Subcutaneous abdominal adipose tissue (tissue), 5 donors: ENCODE measurements around the gene MADCAM1.
A peak's percentile ranks its signal among the peaks of the same experiment; 100 is the strongest.
"Not testable (repeated sequence)": the region's sequence is repeated elsewhere in the genome, so short reads cannot be mapped to it uniquely, and the experiment has no call there.

Experiments
- H3K27ac ChIP-seq: one replicate; pipeline ENCODE4 v1.7.0; 2013; ENCODE audit warnings: low read depth, mild to moderate bottlenecking, inconsistent platforms, low read length, moderate library complexity
- H3K27me3 ChIP-seq, 5 donors: one replicate each; pipeline ENCODE4 v1.7.0; 2013; ENCODE audit warnings: low read length in 5 of 5, inconsistent platforms in 1 of 5; ENCODE audit not compliant: control insufficient read depth in 5 of 5, insufficient read depth in 4 of 5
- H3K36me3 ChIP-seq, 5 donors: one replicate each; pipeline ENCODE4 v1.7.0; 2013; ENCODE audit warnings: low read length in 5 of 5; ENCODE audit not compliant: control insufficient read depth in 5 of 5, insufficient read depth in 5 of 5
- H3K4me1 ChIP-seq, 5 donors: one replicate each; pipeline ENCODE4 v1.7.0; 2013; ENCODE audit warnings: low read length in 5 of 5, mild to moderate bottlenecking in 3 of 5, moderate library complexity in 1 of 5; ENCODE audit not compliant: control insufficient read depth in 5 of 5, insufficient read depth in 5 of 5
- H3K4me3 ChIP-seq, 5 donors: one replicate each; pipeline ENCODE4 v1.7.0; 2013; ENCODE audit warnings: low read length in 5 of 5, low read depth in 1 of 5
- H3K9ac ChIP-seq, 5 donors: one replicate each; pipeline ENCODE4 v1.7.0; 2013; ENCODE audit warnings: low read length in 5 of 5, mild to moderate bottlenecking in 4 of 5, moderate library complexity in 3 of 5
- H3K9me3 ChIP-seq, 5 donors: one replicate each; pipeline ENCODE4 v1.7.0; 2013; ENCODE audit warnings: low read length in 5 of 5; ENCODE audit not compliant: control insufficient read depth in 5 of 5
- donor health status: healthy.
- donor health status: healthy.
- donor health status: healthy.
- donor health status: healthy.
- donor health status: healthy.

MADCAM1 gene

GRCh38 chr19:478236-478903, 17.9 kb upstream of the MADCAM1 start:
- Histone ChIP-seq H3K9me3 (peaks cover 0 to 12% (median 0%) of the 10 kb centered on the region in 5 donors), H3K27me3 (peaks cover 0 to 7% (median 4%) of the 10 kb centered on the region in 5 donors), H3K4me1 (peaks cover 0 to 15% (median 5%) of the 10 kb centered on the region in 5 donors), H3K27ac (no peak overlapping the region), H3K9ac (no peak overlapping the region), H3K4me3 (no peak overlapping the region), H3K36me3 (no peaks in the 10 kb centered on the region)

GRCh38 chr19:478976-479375, 17.3 kb upstream of the MADCAM1 start:
- no peaks in the 10 kb centered on the region for H3K36me3 ChIP-seq
- peaks cover 0 to 15% (median 5%) of the 10 kb centered on the region in 5 donors for H3K4me1 ChIP-seq
- no peak overlapping the region for H3K4me3 ChIP-seq
- H3K27ac ChIP-seq = no peak overlapping the region
- peaks cover 0 to 7% (median 4%) of the 10 kb centered on the region in 5 donors for H3K27me3 ChIP-seq
- no peak overlapping the region for H3K9ac ChIP-seq
- H3K9me3 ChIP-seq = peaks cover 0 to 12% (median 0%) of the 10 kb centered on the region in 5 donors

DNA sequence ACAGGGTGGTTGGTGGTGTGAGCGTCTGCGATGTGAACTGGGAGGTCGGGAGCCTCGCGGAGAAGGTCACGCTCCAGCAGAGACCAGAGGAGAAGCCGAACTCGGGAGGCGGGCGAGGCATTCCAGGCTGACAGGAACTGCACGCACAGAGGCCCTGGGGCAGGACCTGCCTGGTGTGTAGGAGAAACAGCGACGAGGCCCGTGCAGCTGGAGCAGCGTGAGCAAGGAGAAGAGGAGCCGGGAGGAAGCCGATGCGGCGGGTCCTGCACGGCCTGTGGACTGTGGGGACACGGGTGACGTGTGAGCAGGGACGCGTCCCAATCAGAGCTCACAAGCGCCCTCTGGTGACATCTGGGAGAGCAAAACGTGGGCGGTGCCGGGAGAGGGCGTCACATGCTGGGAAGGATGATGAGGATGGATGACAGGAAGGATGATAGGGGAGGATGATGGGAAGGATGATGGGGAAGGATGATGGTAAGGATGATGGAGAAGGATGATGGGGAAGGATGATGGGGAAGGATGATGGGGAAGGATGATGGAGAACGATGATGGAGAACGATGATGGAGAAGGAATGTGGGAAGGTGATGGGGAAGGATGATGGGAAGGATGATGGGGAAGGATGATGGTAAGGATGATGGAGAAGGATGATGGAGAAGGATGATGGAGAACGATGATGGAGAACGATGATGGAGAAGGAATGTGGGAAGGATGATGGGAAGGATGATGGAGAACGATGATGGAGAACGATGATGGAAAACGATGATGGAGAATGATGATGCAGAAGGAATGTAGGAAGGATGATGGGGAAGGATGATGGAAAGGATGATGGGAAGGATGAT, 16.1 kb upstream of the MADCAM1 start:
- H3K4me1 ChIP-seq = peaks cover 0 to 5% (median 5%) of the 10 kb centered on the region in 5 donors
- H3K27me3 ChIP-seq = peaks cover 0 to 8% (median 5%) of the 10 kb centered on the region in 5 donors
- H3K9me3 ChIP-seq = peaks cover 0 to 12% (median 0%) of the 10 kb centered on the region in 5 donors
- peak overlapping the region in 3 of 5 donors; percentile 11 to 56 (median 31) for H3K9ac ChIP-seq
- no peaks in the 10 kb centered on the region for H3K36me3 ChIP-seq
- H3K27ac ChIP-seq = no peak overlapping the region
- H3K4me3 ChIP-seq = peak overlapping the region in 4 of 5 donors; percentile 49 to 60 (median 56)

DNA sequence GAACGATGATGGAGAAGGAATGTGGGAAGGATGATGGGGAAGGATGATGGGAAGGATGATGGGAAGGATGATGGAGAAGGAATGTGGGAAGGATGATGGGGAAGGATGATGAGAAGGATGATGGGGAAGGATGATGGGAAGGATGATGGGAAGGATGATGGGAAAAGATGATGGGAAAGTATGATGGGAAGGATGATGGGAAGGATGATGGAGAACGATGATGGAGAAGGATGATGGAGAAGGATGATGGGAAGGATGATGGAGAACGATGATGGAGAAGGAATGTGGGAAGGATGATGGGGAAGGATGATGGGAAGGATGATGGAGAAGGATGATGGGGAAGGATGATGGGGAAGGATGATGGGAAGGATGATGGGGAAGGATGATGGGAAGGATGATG, 15.2 kb upstream of the MADCAM1 start:
- not testable (repeated sequence) for H3K4me3 ChIP-seq, H3K9ac ChIP-seq, H3K27ac ChIP-seq, H3K36me3 ChIP-seq
- peaks cover 0 to 13% (median 5%) of the 10 kb centered on the region in 5 donors for H3K4me1 ChIP-seq
- H3K27me3 ChIP-seq = peaks cover 3 to 14% (median 13%) of the 10 kb centered on the region in 5 donors
- peaks cover 0 to 12% (median 0%) of the 10 kb centered on the region in 5 donors for H3K9me3 ChIP-seq

- H3K27ac ChIP-seq = no peak overlapping the region
These were observed 13.9 kb upstream of the MADCAM1 start for GRCh38 chr19:482186-483041.

DNA sequence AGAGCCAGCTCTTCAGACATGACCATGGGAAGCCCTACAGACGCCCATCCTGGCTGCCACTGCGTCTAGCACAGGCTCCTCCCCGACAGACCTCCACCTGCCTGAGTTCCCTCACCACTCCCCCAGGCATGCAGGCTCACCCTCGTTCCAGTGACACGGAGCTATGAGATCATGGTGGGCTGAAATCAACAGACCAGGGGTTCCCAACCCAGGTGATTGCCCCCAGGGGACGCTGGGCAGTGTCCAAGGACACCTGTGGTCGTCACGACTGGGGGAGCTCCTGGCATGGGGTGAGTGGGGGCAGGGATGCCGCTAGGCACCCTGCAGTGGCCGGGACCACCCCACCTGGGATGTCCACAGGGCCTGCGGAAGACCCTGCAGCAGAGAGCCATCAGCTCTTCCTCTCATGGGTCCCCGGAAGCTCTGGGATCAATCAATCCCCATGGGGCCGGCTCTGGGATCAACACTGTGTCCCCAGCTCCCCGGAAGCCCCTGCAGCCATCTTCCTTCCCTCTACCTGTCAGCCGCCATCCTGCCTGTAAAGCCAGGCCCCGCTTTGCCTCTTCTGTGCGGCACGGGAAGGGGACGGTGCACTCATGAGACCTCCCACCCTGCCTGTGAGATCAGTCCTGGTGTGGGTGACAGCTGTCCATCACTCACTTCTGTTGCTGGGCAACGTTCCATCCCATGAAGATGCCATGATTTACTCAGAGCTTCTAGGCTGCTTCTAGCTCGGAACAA, 12.8 kb upstream of the MADCAM1 start:
- Histone ChIP-seq H3K36me3 (no peaks in the 10 kb centered on the region), H3K9me3 (peaks cover 0 to 12% (median 0%) of the 10 kb centered on the region in 5 donors), H3K27ac (no peak overlapping the region), H3K27me3 (peaks cover 3 to 15% (median 13%) of the 10 kb centered on the region in 5 donors), H3K4me1 (peaks cover 0 to 18% (median 11%) of the 10 kb centered on the region in 5 donors), H3K9ac (no peak overlapping the region), H3K4me3 (no peak overlapping the region)

More at GRCh38 chr19:482186-483041, 13.9 kb upstream of the MADCAM1 start:
- H3K4me1 ChIP-seq = peaks cover 0 to 15% (median 5%) of the 10 kb centered on the region in 5 donors
- H3K9ac ChIP-seq = no peak overlapping the region
- peaks cover 0 to 12% (median 0%) of the 10 kb centered on the region in 5 donors for H3K9me3 ChIP-seq
- H3K27me3 ChIP-seq = peaks cover 3 to 15% (median 13%) of the 10 kb centered on the region in 5 donors
- H3K36me3 ChIP-seq = no peaks in the 10 kb centered on the region
- no peak overlapping the region for H3K4me3 ChIP-seq

DNA sequence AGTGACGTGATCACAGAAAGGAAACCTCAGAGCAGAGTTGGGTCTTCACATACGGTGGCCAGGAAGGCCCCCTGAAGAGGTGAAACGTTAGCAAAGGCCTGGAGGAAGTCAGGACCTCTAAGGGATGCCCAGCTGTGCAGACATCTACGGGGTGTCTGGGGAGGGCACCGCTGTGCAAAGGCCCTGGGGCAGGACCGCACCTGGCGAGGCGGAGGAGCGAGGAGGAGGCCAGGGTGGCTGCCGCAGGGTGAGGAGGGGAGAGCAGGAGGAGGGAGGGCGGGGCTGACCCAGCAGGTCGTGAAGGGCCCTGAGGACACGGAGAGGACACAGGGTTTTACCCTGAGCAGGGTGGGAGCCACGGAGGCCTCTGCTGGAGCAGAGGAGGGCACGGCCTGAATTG, 11.8 kb upstream of the MADCAM1 start:
- no peaks in the 10 kb centered on the region for H3K36me3 ChIP-seq
- H3K27me3 ChIP-seq = peaks cover 3 to 15% (median 13%) of the 10 kb centered on the region in 5 donors
- peaks cover 0 to 21% (median 13%) of the 10 kb centered on the region in 5 donors for H3K4me1 ChIP-seq
- H3K9me3 ChIP-seq = peaks cover 0 to 12% (median 0%) of the 10 kb centered on the region in 5 donors
- no peak overlapping the region for H3K9ac ChIP-seq
- H3K4me3 ChIP-seq = no peak overlapping the region
- no peak overlapping the region for H3K27ac ChIP-seq

- no peak overlapping the region for H3K4me3 ChIP-seq
- H3K27me3 ChIP-seq = peaks cover 3 to 15% (median 13%) of the 10 kb centered on the region in 5 donors
These were observed 11.2 kb upstream of the MADCAM1 start for GRCh38 chr19:485077-485476.

More at GRCh38 chr19:485077-485476, 11.2 kb upstream of the MADCAM1 start:
- peaks cover 0 to 12% (median 0%) of the 10 kb centered on the region in 5 donors for H3K9me3 ChIP-seq
- H3K27ac ChIP-seq = no peak overlapping the region
- H3K4me1 ChIP-seq = peaks cover 0 to 23% (median 14%) of the 10 kb centered on the region in 5 donors
- H3K36me3 ChIP-seq = no peaks in the 10 kb centered on the region
- no peak overlapping the region for H3K9ac ChIP-seq
